GM21529 (cell line): Measurements from ENCODE around the gene KCNIP1.

Source experiments
- ATAC-seq: cut with Tn5 transposase; IDR thresholded peaks from one replicate; pipeline ENCODE4 v1.9.1; 2021; ENCODE audit not compliant: unreplicated experiment

The KCNIP1 gene

DNA sequence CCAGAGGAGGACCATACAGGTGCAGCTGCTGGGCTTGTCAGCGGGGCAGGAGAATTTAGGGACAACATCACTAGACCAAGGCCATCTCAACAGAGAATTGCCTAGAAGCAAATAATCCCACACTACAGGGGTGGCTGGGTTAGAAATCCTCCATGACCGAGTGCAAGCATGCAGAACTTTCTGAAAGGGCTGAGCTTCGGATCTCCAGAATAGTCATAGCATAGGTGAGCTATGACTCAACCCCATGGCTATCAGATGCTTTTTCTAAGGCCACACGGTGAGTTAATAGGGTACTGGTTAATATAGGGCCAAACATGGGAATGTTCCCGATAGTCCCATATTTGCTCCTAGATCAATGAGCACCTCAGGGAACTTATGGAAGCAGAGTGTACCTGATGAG lies 4.2 kb downstream of the KCNIP1 start:
- ATAC-seq, result peak; percentile 62

DNA sequence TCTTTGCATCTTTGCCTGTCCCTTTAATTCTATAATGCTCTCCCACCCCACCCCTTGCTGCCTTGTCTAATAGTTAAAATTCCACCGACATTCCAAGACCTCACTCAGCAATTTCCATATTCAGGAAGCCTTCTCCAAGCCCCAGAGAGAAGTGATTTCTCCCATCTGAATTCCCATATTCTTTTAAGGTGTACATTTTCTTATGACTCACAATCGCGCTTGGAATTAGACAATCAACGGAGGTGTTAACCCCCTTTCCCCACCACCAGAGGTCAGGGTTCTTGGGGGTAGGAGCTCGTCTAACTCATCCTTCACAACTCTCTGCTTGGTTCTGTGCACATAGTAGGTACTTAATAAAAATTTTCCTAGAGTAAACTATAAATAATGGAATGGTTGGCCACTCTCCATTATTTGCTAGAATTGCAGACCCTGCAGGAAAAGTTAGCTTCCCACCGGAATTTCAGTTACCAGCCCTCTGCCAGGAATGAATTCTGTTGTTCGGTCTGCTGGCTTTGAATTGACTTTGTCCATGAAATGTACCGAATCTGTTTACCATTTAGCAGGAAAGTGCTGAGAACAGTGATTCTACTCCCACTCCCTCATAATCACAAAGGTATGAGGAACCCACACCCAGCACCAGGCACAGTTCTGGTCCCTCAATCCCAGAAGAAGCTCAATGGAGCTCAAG lies 5.0 kb downstream of the KCNIP1 start:
- ATAC-seq, result no peak

DNA sequence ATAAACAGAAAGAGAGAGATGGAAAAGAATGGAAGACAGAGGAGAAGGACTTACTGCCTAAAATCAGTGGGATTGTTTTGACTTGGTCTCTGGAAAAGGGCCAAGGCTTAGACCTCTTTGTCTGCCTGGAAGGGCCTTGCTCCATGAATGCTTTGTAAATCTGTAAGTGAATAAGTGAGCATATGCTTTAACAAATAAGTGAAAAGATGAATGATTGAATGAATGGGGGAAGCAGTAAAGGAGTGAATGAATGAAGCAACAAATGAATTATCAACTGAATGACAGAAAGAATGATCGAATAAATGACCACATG lies 5.5 kb downstream of the KCNIP1 start:
- no peak for ATAC-seq

DNA sequence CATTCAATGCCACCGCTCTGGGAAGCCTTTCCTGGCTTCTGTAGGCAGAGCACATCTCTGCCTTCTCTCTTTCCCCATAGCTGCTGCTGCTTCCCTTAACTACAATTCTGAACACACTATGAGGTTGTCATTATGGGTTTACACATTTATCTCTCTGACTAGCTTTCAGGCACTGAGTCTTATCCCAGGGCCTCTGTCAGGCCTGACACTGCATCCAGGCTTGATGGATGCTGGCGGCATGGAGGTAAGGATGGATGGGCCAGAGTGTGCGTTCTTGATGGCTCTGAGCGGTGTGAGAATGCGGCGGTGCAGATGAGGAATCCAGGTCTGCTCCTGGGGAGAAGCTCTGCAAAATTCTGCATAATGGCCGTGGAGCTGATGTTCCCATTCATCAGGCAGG lies 6.3 kb downstream of the KCNIP1 start:
- no peak for ATAC-seq

DNA sequence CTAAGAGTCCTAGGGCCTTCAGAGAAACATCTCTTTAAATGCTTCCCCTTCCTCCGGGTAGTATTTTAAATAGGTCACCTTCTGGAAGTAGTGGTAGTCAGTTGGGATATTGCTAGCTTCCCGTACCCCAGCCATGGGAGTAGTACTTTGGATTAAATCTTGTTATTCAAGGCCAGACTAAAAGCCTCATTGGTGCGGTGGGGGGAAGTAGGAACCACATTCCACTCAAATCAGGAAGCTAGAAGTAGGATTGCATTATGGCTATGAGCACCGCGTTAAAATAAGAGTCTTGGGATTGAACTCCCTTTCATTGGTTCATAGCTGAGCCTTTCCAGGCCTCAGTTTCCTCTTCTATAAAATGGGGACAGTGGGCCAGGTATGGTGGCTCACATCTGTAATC lies 6.7 kb downstream of the KCNIP1 start:
- ATAC-seq, result no peak

DNA sequence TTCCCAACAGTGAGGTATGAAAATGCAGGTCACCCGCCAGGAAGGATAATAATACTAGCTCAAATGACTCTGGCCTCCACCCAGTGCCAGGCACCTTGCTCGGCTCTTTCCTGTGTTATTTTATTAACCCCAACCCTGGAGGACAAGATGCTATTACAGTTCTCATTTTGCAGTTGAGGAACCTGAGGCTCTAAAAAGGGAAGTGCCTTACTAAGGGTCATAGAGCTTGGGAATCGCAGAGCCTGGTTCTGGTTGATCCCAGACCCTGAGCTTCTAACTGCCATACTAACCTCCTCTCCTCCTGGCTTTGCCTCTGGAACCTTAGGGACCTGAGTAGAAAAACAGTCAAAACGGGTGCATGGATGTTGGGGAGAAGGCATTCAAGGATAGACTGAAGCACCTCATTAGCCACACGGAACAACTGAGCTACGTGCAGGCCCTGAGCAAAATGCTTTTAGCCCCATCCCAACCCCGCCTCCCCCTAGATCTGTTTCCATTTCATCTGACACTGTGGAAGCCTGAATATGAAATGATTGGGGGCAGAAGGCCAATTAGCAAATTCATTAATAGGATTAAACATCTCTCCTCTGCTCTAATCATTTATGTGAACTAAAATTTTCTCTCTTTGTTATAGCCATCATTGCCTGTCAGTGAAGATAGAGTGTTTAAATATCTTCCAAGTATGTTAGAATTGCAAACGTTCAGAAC lies 7.9 kb downstream of the KCNIP1 start:
- ATAC-seq, result no peak

DNA sequence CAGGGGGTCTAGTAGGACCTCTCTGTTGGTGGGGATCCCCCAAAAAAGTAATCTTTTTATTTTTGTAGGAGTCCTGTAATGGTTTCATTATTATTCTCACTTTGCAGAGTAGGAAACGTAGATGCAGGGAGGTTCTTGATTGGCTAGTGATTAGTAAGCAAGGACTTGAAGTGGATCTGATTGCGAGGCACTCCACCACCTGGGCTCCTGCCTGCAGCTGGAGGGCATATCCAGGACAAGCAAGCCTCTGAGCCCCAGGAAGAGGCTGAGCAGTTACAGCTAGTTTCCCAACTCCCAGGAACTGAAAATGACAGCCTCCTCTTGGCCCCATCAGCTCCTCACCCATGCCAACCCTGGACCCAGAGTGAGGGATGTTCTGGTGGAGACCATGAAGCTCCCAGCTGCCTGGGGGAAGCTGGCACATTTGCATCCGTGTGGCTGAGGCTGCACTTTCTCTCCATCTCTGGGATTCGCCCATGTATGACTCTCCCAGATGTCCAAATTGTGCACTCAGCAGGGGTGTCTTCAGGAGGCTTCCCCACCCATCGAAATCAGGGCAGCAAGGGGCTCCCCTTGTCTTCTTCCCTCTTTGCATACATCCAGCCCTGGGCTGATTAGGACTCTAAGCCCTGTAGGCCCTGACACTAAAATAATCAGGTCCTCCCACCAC lies 10.2 kb downstream of the KCNIP1 start:
- no peak for ATAC-seq

DNA sequence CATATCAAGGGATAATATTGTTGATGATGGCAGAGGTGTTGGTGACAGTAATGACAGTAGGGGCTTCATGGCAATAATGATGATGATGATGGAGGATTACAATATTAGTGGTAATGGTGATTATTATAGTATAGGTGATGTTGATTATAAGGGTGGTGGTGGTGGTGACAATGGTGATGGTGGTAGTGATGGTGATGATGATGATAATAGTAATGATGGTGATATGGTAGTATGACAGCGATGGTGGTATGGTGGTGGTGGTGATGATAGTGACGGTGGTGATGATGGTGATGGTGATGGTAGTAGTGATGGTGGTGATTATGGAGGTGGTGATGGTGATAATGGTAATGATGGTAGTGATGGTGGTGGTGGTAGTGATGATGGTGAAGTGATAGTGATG lies 13.6 kb downstream of the KCNIP1 start:
- ATAC-seq, result no peak

DNA sequence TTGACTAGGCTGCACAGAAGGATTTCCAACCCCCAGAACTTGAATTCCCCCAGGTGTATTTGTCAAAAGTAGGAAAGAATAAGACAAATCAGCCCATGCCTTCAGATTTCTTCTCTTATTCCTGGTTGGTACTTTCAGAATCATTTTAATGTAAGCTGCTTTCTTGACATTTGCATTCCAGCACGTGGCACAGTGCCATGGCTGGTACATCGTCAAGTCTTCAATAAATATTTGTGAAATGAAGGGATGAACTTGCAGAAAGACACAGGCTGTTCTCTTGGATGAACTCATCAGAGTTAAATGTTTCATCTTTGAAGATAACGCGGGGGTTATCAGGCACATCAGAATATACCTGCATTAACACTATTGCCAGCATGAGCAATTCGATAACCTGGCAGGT lies 14.5 kb downstream of the KCNIP1 start:
- ATAC-seq, result no peak

DNA sequence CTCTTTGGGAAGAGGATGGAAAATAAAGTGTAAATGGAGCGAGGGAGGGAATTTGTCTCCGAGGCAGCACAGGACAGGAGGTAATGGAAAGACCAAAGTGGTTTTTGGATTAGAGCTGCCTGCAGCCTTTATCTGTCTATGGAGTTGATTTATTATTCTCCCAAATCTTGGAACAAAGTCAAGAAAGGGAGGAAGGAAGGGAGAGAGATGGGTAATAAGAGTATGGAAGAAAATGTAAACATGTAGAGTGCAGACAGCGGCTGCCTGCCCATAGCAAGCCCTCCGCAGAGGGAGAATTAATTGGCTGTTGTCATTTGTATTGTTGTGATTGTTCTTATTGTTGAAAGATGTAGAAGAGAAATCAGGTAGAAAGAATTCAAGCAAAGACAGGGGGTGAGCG lies 15.7 kb downstream of the KCNIP1 start:
- ATAC-seq, result no peak

DNA sequence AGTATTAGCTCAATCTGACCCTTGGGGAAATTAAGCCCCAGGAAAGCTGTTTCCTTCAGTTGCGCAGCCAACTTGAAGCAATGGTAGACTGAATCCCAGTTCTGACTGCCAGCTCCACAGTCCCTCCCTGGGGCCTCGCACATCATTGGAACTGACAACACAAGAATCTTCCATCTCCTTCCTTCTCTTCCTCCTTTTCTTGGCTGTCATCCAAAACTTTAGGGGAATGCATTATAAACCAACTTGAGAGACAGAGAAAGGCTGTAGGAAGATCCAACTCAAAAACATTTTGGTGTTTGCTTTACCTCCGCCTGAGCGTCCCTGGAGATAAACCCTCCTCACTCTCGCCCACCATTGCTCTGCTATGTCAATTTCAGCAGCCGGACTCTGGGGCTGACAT lies 16.6 kb downstream of the KCNIP1 start:
- ATAC-seq, result no peak

DNA sequence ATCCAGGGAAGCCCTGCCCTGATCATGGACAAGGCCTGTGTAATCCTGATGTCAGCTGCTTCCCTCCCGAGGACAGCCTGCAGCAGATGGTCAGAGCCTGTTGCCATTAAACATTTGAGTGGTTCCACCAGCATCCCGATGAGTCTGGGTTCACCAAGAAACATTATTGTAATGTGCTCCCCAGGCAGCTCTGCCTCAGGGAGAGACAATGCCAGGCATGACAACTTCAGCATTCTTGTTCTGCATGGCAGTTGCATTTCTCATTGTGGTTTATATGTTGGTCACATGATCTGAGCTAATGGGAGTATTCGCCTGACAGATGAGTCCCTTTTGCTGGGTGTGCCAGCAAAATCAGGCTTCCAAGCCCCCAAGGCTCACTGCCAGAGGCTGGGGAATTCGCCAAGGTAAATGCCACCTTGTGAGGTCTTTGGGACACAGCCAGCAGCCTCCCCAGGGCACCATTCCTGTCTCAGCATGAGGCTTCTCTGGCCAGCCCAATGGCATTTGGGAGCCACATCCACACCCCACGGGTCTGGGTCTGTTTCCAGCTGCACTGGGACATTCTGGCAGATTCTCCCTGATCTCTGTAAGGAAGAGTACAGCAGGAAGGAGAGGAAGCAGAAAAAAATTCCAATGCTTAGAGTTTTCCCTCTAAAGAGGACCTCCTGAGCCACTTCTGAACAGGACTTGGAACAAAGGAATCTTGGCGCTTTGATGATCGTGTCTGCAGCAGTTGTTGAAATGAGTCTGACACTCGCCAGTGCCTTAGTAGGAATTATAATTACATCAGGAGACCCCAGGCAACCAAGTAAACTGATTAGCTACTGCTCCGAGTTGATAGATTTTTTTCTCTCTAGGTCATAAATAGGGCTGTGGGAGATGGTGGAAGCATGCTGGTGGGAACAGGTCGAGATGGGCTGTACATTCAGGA lies 18.7 kb downstream of the KCNIP1 start:
- ATAC-seq, result no peak

DNA sequence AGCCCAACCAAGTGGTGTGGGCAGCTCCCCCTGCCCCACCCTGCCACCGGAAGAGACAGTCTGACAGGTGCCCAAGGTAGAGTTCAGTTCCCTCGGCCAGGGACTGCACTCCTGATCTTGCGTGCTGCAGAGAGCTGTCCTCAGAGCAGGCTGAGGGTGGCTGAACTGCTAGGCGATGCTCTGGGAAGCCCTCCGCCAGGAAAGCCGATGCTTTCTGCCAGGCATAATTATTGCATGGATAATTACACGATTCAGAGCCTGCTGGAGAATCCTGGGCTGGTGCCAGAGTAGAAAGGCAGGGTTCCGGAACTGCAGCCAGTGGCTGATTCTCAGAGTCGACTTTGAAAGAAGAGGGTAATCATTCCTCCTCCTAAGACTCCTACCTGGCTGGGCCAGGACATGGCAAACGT lies 19.3 kb downstream of the KCNIP1 start:
- no peak for ATAC-seq

DNA sequence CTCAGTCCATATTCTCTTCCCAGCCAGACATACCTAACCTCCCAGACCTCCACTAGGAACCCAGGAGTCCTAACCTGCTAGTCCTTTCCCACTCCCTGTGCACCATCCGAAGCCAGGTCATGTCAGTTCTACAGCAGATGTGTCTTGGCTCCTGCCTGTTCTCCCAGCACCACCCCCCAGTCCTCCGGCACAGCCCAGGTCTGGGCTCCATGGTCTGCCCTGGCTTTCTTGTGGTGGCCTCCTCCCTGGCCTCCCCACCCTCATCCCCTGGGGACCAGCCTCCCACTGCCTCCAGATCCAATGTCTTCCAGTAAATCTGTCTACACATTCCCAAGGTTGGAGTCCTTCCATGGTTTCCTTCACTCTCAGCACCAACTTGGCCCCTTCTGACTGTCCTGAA lies 20.0 kb downstream of the KCNIP1 start:
- no peak for ATAC-seq

DNA sequence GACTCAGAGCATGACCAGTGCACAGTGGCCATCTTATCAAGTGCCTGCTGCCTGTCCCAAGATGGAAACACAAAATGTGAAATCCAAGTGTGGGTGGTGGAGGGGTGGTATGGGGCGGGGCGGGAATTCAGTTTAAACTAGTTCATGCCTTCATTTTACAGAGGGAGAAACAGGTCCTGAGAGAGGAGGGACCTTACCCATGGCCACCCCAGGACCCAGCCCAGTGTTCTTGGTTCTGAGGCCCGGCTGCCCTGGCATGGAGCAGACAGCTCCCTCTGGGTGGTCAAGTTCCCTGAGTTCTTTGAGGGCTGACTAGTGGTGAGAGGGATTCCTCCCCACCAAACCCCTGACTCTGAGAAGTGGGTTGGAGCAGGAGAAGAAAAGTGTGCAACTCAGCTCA lies 20.8 kb downstream of the KCNIP1 start:
- no peak for ATAC-seq

DNA sequence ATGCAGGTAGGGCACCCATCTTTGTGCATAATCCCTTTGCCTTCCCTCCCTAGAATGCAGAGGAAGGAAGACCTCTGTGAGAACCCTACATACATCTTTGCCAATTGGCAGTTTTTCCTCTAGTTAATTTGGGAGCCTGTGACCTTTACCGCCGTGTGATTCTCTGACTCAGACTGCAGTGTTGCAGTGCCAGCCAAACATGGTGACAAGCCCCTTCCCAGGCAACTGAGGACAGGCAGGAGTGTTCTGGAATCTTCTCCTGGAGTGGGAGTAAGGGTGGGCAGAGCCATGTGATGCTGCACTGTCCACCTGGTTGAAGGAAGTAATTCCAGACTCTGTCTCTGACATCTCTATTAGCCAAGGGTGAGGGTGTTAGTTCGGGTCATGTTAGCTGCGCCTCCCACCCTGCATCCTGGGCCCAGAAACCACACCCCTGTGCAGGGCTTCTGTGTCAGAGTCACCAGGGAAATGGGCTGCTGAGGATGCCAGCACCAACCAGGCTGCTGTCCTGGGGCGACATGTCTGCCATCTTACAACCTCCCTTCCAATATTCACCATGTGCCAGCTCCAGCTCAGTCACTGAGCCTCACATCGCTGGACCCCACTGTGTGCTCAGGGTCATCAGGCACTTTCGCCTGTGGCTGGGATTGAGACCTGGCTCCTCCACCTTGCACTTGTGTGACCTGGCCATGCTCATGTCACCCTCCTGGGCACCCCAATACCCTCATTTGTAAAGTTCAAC lies 21.8 kb downstream of the KCNIP1 start:
- ATAC-seq, result no peak

DNA sequence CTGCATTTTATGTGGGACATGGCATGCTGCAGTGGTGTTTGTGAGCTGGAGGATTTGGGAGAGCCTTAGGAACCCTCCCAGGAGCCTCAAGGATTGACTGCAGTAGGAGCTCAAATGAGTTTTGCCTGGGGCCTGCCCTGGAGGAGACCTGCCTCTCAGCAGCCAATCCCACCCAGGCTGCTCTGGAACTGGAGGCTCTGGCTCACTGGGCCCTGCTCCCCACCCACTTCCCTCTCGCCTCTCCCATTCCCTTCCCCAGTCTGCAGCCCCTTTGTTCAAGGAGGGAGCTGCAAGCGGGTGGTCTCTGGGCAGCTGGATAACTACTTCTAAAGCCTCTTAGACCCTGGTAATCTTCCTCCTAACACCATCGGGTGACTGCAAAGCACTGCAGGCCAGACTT lies 24.2 kb downstream of the KCNIP1 start:
- no peak for ATAC-seq

DNA sequence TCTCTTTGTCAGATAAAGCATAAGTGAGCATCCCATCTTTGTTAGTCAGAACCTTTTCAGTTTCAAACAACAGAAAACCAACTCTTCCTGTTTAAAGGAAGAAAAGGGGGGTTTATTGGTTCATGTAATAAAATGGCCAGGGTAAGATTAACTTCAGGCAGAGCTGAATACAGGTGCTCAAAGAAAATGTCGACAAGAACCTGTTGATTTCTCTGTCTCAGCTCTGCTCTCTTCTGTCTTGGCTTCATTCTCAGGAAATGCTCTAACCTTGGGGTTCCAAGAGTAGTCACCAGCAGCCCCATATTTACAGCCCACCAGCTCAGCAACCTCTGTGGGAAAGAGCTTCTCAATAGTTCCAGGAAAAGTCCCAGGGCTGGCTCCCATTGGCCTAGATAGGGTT lies 25.2 kb downstream of the KCNIP1 start:
- ATAC-seq, result no peak

DNA sequence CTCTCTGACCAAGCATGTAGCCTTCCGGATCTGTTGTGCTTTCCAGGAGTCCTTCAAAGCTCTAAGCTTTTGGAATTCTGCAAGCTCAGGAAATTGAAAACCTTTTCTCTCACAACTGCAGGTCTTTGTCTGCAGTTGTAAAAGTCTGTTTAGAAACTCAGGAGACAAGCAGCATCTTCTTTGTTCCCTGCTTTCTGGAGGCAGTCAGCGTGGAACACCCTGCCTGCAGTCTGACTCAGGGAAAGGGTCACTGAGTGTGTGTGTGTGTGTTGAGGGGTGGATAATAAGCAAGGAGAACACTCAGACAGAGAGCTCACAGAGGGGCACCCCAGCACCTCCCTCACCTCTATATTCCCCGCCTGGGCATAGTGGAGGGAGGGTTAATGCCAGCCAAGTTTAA lies 29.1 kb downstream of the KCNIP1 start:
- ATAC-seq, result no peak

DNA sequence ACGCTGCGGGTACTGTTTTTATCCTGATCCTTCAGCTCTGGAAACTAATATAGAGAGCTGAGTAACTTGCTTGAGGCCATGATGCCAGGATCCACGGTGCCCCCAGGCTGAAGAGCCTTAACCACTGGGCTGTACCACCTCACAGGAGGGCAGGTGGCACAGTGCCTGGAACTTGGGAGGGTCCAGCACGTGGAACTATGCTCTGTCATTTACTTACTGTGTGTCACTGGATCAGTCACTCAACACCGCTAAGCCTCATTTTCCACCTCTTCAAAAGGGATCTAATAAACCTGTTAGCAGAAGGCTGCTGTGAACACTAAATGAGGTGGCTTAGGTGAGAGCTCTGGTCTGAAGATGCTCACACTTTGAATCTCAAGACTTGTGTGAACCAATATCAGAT lies 29.6 kb downstream of the KCNIP1 start:
- no peak for ATAC-seq

DNA sequence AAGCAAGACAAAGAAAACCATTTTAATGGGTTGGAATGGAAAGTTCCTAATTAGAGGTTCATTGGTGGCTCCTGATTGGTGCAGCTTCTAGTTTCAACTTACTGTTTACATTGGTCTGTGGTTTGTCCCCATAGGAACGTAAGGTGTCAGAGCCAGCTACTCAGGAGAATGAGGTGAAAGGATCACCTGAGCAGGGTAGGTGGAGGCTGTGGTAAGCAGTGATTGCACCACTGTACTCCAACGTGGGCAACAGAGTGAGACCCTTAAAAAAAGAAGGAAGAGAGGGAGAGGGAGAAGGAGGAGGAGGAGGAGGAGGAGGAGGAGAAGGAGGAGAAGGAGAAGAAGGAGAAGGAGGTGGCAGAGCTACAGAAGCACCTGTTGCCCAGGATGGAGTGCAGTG lies 30.4 kb downstream of the KCNIP1 start:
- no peak for ATAC-seq
